MM.1S (cell line): ENCODE measurements around the gene CSAG1.
"Not testable (repeated sequence)": the region's sequence is repeated elsewhere in the genome, so short reads cannot be mapped to it uniquely, and the experiment has no call there.

Experiments
- EZH2 ChIP-seq: fragments of 300-600 bp; sonication (generic); optimal IDR thresholded peaks from 2 replicates; pipeline ENCODE3; 2017; ENCODE audit warnings: low read depth, mild to moderate bottlenecking, antibody characterized with exemption, low read length, mixed read lengths
- TF ChIP-seq, protein P1 (sequence below): fragments of 300-600 bp; sonication (generic); IDR thresholded peaks from 2 replicates; pipeline ENCODE4 v1.5.1; 2016; ENCODE audit warnings: antibody characterized with exemption, low read length, mixed read lengths

DNA sequence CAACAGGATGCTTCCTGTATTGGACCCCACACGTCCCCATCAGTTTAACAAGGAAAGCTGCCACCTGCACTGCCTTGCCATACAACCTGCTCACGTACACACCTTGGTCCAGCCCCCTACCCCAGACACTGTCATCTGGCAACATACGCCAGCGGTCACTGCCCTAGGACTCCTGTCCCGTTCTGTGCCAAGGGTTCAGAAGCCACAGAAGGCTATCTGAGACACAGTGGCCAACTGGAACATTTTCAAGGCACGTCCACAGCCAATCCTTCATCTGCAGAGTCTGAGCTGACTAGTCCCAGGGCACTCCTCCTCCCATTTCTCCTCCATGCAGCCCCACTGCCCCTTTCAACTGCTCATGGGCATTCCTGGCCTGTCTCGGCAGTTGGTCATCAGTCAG is 28.1 kb upstream of the CSAG1 start:
- TF ChIP-seq, protein P1, sequence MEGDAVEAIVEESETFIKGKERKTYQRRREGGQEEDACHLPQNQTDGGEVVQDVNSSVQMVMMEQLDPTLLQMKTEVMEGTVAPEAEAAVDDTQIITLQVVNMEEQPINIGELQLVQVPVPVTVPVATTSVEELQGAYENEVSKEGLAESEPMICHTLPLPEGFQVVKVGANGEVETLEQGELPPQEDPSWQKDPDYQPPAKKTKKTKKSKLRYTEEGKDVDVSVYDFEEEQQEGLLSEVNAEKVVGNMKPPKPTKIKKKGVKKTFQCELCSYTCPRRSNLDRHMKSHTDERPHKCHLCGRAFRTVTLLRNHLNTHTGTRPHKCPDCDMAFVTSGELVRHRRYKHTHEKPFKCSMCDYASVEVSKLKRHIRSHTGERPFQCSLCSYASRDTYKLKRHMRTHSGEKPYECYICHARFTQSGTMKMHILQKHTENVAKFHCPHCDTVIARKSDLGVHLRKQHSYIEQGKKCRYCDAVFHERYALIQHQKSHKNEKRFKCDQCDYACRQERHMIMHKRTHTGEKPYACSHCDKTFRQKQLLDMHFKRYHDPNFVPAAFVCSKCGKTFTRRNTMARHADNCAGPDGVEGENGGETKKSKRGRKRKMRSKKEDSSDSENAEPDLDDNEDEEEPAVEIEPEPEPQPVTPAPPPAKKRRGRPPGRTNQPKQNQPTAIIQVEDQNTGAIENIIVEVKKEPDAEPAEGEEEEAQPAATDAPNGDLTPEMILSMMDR, result not testable (repeated sequence)
- not testable (repeated sequence) for TF ChIP-seq EZH2
